ENCODE measurements around the gene AGPS. TPM values are rescaled to one million over a fixed set of nuclear protein-coding genes. Genes with fewer than 3 reads are reported as not detected.

AGPS gene
- total and polyA plus RNA-seq, 9 of the 15 experiments (the other 6 are each of a cell fraction or from before 2014, with no cell fraction given) = 15.5 to 211 (median 63.1) TPM

DNA sequence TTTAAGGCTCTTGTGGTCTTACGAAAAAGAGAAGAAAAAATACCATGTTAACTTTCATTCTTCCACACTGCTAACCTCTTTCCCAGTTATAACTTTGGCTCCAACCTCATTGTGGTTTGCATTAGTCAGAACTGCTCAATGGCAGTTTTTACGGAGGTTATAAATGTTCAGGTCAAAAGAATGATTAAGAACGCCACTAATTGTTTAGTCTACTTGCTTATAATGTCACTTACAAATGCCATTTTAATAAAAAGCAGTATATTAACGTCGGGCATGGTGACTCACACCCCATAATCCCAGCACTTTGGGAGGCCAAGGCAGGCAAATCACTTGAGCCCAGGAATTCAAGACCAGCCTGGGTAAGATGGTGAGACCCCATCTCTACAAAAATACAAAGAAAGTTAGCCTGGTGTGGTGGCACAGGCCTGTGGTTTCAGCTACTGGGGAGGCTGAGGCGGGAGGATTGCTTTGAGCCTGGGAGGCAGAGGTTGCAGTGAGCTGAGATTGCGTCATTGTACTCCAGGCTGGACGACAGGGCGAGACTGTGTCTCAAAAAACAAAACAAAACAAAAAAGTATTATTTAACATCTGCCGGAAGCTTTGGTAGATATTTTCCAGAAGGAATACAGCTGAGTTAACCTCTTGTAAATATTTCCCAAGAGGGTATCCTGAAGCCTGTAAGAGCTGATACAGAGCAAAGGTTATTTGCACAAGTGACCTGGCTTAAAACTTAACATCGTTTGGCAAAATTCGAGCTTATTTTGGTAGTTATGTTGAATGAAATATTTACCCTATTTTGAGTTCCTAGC lies 5.1 kb downstream of the AGPS start (continued):
- TF ChIP-seq, protein P1, sequence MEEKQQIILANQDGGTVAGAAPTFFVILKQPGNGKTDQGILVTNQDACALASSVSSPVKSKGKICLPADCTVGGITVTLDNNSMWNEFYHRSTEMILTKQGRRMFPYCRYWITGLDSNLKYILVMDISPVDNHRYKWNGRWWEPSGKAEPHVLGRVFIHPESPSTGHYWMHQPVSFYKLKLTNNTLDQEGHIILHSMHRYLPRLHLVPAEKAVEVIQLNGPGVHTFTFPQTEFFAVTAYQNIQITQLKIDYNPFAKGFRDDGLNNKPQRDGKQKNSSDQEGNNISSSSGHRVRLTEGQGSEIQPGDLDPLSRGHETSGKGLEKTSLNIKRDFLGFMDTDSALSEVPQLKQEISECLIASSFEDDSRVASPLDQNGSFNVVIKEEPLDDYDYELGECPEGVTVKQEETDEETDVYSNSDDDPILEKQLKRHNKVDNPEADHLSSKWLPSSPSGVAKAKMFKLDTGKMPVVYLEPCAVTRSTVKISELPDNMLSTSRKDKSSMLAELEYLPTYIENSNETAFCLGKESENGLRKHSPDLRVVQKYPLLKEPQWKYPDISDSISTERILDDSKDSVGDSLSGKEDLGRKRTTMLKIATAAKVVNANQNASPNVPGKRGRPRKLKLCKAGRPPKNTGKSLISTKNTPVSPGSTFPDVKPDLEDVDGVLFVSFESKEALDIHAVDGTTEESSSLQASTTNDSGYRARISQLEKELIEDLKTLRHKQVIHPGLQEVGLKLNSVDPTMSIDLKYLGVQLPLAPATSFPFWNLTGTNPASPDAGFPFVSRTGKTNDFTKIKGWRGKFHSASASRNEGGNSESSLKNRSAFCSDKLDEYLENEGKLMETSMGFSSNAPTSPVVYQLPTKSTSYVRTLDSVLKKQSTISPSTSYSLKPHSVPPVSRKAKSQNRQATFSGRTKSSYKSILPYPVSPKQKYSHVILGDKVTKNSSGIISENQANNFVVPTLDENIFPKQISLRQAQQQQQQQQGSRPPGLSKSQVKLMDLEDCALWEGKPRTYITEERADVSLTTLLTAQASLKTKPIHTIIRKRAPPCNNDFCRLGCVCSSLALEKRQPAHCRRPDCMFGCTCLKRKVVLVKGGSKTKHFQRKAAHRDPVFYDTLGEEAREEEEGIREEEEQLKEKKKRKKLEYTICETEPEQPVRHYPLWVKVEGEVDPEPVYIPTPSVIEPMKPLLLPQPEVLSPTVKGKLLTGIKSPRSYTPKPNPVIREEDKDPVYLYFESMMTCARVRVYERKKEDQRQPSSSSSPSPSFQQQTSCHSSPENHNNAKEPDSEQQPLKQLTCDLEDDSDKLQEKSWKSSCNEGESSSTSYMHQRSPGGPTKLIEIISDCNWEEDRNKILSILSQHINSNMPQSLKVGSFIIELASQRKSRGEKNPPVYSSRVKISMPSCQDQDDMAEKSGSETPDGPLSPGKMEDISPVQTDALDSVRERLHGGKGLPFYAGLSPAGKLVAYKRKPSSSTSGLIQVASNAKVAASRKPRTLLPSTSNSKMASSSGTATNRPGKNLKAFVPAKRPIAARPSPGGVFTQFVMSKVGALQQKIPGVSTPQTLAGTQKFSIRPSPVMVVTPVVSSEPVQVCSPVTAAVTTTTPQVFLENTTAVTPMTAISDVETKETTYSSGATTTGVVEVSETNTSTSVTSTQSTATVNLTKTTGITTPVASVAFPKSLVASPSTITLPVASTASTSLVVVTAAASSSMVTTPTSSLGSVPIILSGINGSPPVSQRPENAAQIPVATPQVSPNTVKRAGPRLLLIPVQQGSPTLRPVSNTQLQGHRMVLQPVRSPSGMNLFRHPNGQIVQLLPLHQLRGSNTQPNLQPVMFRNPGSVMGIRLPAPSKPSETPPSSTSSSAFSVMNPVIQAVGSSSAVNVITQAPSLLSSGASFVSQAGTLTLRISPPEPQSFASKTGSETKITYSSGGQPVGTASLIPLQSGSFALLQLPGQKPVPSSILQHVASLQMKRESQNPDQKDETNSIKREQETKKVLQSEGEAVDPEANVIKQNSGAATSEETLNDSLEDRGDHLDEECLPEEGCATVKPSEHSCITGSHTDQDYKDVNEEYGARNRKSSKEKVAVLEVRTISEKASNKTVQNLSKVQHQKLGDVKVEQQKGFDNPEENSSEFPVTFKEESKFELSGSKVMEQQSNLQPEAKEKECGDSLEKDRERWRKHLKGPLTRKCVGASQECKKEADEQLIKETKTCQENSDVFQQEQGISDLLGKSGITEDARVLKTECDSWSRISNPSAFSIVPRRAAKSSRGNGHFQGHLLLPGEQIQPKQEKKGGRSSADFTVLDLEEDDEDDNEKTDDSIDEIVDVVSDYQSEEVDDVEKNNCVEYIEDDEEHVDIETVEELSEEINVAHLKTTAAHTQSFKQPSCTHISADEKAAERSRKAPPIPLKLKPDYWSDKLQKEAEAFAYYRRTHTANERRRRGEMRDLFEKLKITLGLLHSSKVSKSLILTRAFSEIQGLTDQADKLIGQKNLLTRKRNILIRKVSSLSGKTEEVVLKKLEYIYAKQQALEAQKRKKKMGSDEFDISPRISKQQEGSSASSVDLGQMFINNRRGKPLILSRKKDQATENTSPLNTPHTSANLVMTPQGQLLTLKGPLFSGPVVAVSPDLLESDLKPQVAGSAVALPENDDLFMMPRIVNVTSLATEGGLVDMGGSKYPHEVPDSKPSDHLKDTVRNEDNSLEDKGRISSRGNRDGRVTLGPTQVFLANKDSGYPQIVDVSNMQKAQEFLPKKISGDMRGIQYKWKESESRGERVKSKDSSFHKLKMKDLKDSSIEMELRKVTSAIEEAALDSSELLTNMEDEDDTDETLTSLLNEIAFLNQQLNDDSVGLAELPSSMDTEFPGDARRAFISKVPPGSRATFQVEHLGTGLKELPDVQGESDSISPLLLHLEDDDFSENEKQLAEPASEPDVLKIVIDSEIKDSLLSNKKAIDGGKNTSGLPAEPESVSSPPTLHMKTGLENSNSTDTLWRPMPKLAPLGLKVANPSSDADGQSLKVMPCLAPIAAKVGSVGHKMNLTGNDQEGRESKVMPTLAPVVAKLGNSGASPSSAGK (IDR thresholded peaks at IDR 0.05) = no peak
- TF ChIP-seq ARID1B (IDR thresholded peaks at IDR 0.05) (no peak), ATF7 (IDR thresholded peaks at IDR 0.05) (peak; percentile 51; the same call in 1 of the 2 replicates), PHB (CRISPR knock-in tag; IDR thresholded peaks at IDR 0.05) (no peak)
- TF ChIP-seq, protein P2, sequence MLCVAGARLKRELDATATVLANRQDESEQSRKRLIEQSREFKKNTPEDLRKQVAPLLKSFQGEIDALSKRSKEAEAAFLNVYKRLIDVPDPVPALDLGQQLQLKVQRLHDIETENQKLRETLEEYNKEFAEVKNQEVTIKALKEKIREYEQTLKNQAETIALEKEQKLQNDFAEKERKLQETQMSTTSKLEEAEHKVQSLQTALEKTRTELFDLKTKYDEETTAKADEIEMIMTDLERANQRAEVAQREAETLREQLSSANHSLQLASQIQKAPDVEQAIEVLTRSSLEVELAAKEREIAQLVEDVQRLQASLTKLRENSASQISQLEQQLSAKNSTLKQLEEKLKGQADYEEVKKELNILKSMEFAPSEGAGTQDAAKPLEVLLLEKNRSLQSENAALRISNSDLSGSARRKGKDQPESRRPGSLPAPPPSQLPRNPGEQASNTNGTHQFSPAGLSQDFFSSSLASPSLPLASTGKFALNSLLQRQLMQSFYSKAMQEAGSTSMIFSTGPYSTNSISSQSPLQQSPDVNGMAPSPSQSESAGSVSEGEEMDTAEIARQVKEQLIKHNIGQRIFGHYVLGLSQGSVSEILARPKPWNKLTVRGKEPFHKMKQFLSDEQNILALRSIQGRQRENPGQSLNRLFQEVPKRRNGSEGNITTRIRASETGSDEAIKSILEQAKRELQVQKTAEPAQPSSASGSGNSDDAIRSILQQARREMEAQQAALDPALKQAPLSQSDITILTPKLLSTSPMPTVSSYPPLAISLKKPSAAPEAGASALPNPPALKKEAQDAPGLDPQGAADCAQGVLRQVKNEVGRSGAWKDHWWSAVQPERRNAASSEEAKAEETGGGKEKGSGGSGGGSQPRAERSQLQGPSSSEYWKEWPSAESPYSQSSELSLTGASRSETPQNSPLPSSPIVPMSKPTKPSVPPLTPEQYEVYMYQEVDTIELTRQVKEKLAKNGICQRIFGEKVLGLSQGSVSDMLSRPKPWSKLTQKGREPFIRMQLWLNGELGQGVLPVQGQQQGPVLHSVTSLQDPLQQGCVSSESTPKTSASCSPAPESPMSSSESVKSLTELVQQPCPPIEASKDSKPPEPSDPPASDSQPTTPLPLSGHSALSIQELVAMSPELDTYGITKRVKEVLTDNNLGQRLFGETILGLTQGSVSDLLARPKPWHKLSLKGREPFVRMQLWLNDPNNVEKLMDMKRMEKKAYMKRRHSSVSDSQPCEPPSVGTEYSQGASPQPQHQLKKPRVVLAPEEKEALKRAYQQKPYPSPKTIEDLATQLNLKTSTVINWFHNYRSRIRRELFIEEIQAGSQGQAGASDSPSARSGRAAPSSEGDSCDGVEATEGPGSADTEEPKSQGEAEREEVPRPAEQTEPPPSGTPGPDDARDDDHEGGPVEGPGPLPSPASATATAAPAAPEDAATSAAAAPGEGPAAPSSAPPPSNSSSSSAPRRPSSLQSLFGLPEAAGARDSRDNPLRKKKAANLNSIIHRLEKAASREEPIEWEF (CRISPR knock-in tag; IDR thresholded peaks at IDR 0.05) = no peak
- TF ChIP-seq, protein P3, sequence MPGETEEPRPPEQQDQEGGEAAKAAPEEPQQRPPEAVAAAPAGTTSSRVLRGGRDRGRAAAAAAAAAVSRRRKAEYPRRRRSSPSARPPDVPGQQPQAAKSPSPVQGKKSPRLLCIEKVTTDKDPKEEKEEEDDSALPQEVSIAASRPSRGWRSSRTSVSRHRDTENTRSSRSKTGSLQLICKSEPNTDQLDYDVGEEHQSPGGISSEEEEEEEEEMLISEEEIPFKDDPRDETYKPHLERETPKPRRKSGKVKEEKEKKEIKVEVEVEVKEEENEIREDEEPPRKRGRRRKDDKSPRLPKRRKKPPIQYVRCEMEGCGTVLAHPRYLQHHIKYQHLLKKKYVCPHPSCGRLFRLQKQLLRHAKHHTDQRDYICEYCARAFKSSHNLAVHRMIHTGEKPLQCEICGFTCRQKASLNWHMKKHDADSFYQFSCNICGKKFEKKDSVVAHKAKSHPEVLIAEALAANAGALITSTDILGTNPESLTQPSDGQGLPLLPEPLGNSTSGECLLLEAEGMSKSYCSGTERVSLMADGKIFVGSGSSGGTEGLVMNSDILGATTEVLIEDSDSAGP (CRISPR knock-in tag; IDR thresholded peaks at IDR 0.05) = no peak
